Activated CD4-positive, alpha-beta T cell treated with anti-CD3 and anti-CD28 coated beads for 4 hours (primary cell): Measurements from ENCODE around the gene LRRK2.
"Not testable (repeated sequence)": the region's sequence is repeated elsewhere in the genome, so short reads cannot be mapped to it uniquely, and the experiment has no call there.

ENCODE experiments used
- DNase-seq, 2 donors: peaks; one replicate each; pipeline ENCODE4 v3.0.0-alpha.2; 2020

The LRRK2 gene

GRCh38 chr12:40325349-40325960, 100.7 kb downstream of the LRRK2 start:
- DNase-seq = no peak

GRCh38 chr12:40327535-40327934, 102.7 kb downstream of the LRRK2 start:
- DNase-seq = no peak

- DNase-seq = no peak
These were observed 105.4 kb downstream of the LRRK2 start for GRCh38 chr12:40330180-40330579.

- no peak for DNase-seq
These were observed 107.1 kb downstream of the LRRK2 start for GRCh38 chr12:40331886-40332285.

GRCh38 chr12:40335991-40336390, 111.2 kb downstream of the LRRK2 start:
- no peak for DNase-seq

- no peak for DNase-seq
These were observed 111.9 kb downstream of the LRRK2 start for GRCh38 chr12:40336573-40337199.

GRCh38 chr12:40338071-40338470, 113.3 kb downstream of the LRRK2 start:
- no peak for DNase-seq

- DNase-seq = no peak
These were observed 113.8 kb downstream of the LRRK2 start for GRCh38 chr12:40338621-40339020.

GRCh38 chr12:40342010-40342409, 117.2 kb downstream of the LRRK2 start:
- DNase-seq = no peak

- DNase-seq = no peak
These were observed 118.3 kb downstream of the LRRK2 start for GRCh38 chr12:40343124-40343523.

GRCh38 chr12:40344312-40344711, 119.5 kb downstream of the LRRK2 start:
- DNase-seq = no peak

- no peak for DNase-seq
These were observed 127.2 kb downstream of the LRRK2 start for GRCh38 chr12:40351976-40352375.

GRCh38 chr12:40375076-40375475, 150.3 kb downstream of the LRRK2 start:
- DNase-seq = no peak

GRCh38 chr12:40376533-40377267, 151.9 kb downstream of the LRRK2 start:
- no peak for DNase-seq

- DNase-seq = no peak
These were observed 153.9 kb downstream of the LRRK2 start for GRCh38 chr12:40378691-40379090.

- DNase-seq = no peak
These were observed 157.4 kb downstream of the LRRK2 start for GRCh38 chr12:40382217-40382616.

GRCh38 chr12:40387279-40387678, 162.5 kb downstream of the LRRK2 start:
- not testable (repeated sequence) for DNase-seq

- DNase-seq = no peak
These were observed 166.2 kb downstream of the LRRK2 start for GRCh38 chr12:40390980-40391379.

GRCh38 chr12:40393026-40393425, 168.2 kb downstream of the LRRK2 start:
- no peak for DNase-seq

- no peak for DNase-seq
These were observed 174.9 kb downstream of the LRRK2 start for GRCh38 chr12:40399656-40400055.

GRCh38 chr12:40405419-40405818, 180.6 kb downstream of the LRRK2 start:
- DNase-seq = no peak
